ENCODE data around the gene TMEM63B. TPM values are rescaled to one million over a fixed set of nuclear protein-coding genes. Genes with fewer than 3 reads are reported as not detected.
A peak's percentile ranks its signal among the peaks of the same experiment; 100 is the strongest.

TMEM63B gene
- total RNA-seq, 1 donor from 2014 or later = 27.4 TPM

GRCh38 chr6:44110966-44111365, 16.4 kb upstream of the TMEM63B start:
- Histone ChIP-seq H3K36me3 (ENCODE audit: control insufficient read depth, insufficient read depth, low read length) (peaks cover 26% of the 10 kb centered on the region), H3K27me3 (ENCODE audit: control insufficient read depth, insufficient read depth, low read length) (no peaks in the 10 kb centered on the region), H3K4me3 (ENCODE audit: low read depth, low read length) (no peak overlapping the region)
- no peak for TF ChIP-seq CTCF (IDR thresholded peaks at IDR 0.05; ENCODE audit: insufficient read depth, low read length, severe bottlenecking)
- FAIRE-seq (no peak), DNase-seq (ENCODE audit: low read depth) (no peak)

GRCh38 chr6:44111434-44112417, 15.6 kb upstream of the TMEM63B start:
- H3K27me3 ChIP-seq (ENCODE audit: control insufficient read depth, insufficient read depth, low read length) = no peaks in the 10 kb centered on the region
- peaks cover 25% of the 10 kb centered on the region for H3K36me3 ChIP-seq (ENCODE audit: control insufficient read depth, insufficient read depth, low read length)
- FAIRE-seq (no peak), DNase-seq (ENCODE audit: low read depth) (no peak)
- TF ChIP-seq CTCF (IDR thresholded peaks at IDR 0.05; ENCODE audit: insufficient read depth, low read length, severe bottlenecking) = no peak
- H3K4me3 ChIP-seq (ENCODE audit: low read depth, low read length) = no peak overlapping the region

GRCh38 chr6:44113414-44113813, 13.9 kb upstream of the TMEM63B start:
- FAIRE-seq (no peak), DNase-seq (ENCODE audit: low read depth) (no peak)
- Histone ChIP-seq H3K27me3 (ENCODE audit: control insufficient read depth, insufficient read depth, low read length) (no peaks in the 10 kb centered on the region), H3K36me3 (ENCODE audit: control insufficient read depth, insufficient read depth, low read length) (peaks cover 23% of the 10 kb centered on the region), H3K4me3 (ENCODE audit: low read depth, low read length) (no peak overlapping the region)
- peak; percentile 19 for TF ChIP-seq CTCF (IDR thresholded peaks at IDR 0.05; ENCODE audit: insufficient read depth, low read length, severe bottlenecking)

- H3K27me3 ChIP-seq (ENCODE audit: control insufficient read depth, insufficient read depth, low read length) = no peaks in the 10 kb centered on the region
- TF ChIP-seq CTCF (IDR thresholded peaks at IDR 0.05; ENCODE audit: insufficient read depth, low read length, severe bottlenecking) = no peak
- no peak overlapping the region for H3K4me3 ChIP-seq (ENCODE audit: low read depth, low read length)
- DNase-seq (ENCODE audit: low read depth) (peak; percentile 89), FAIRE-seq (no peak)
- peaks cover 16% of the 10 kb centered on the region for H3K36me3 ChIP-seq (ENCODE audit: control insufficient read depth, insufficient read depth, low read length)
Observed at GRCh38 chr6:44115866-44116265, 11.5 kb upstream of the TMEM63B start.

- H3K4me3 ChIP-seq (ENCODE audit: low read depth, low read length) = no peak overlapping the region
- no peak for TF ChIP-seq CTCF (IDR thresholded peaks at IDR 0.05; ENCODE audit: insufficient read depth, low read length, severe bottlenecking)
- DNase-seq (ENCODE audit: low read depth) (peak; percentile 75), FAIRE-seq (no peak)
- no peaks in the 10 kb centered on the region for H3K27me3 ChIP-seq (ENCODE audit: control insufficient read depth, insufficient read depth, low read length)
- H3K36me3 ChIP-seq (ENCODE audit: control insufficient read depth, insufficient read depth, low read length) = peaks cover 11% of the 10 kb centered on the region
Observed at GRCh38 chr6:44116641-44117382, 10.5 kb upstream of the TMEM63B start.
